ENCODE results near the gene TMEM51. TPM values are rescaled to one million over a fixed set of nuclear protein-coding genes. Genes with fewer than 3 reads are reported as not detected.

Gene TMEM51
- total and polyA plus RNA-seq, 2 experiments from 2014 or later, result 23.8 to 32.7 TPM

DNA sequence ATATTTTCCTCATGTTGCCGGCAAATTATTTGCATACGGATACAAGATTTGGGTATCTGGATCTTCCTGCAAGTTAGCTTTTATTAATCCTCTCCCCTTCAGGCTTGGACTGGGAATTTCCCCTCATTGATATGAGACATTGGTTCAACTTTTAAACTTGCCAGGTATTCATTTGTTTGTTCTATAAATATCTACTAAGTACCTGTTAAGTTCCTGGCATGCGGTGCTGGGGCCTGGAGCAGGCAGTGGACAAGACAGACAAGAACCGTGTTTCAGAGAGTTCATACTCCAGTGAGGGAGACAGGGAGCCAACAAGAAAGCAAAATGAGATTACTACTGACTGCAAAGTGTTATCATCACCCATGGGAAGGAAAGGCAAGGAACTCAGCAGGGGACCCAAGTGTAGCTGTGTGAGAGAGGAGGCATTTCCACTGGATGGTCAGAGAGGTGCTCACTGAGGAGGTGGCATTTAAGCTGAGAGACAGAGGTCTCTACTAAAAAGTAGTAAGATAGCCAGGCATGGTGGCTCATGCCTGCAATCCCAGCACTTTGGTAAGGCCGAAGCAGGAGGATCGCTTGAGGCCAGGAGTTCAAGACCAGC lies 54.4 kb downstream of the TMEM51 start:
- no peaks in the 10 kb centered on the region for H3K9me3 ChIP-seq (ENCODE audit: low read depth)
- H3K4me1 ChIP-seq (ENCODE audit: low read depth), result peaks cover 46% of the 10 kb centered on the region
- H3K27ac ChIP-seq, result peak overlapping the region; percentile 96
- peak in 1 of 2 donors; percentile 67 for DNase-seq (ENCODE audit: low read depth in 1 of 2, low spot score in 1 of 2)
- H3K36me3 ChIP-seq, result no peaks in the 10 kb centered on the region
- TF ChIP-seq, protein P1, sequence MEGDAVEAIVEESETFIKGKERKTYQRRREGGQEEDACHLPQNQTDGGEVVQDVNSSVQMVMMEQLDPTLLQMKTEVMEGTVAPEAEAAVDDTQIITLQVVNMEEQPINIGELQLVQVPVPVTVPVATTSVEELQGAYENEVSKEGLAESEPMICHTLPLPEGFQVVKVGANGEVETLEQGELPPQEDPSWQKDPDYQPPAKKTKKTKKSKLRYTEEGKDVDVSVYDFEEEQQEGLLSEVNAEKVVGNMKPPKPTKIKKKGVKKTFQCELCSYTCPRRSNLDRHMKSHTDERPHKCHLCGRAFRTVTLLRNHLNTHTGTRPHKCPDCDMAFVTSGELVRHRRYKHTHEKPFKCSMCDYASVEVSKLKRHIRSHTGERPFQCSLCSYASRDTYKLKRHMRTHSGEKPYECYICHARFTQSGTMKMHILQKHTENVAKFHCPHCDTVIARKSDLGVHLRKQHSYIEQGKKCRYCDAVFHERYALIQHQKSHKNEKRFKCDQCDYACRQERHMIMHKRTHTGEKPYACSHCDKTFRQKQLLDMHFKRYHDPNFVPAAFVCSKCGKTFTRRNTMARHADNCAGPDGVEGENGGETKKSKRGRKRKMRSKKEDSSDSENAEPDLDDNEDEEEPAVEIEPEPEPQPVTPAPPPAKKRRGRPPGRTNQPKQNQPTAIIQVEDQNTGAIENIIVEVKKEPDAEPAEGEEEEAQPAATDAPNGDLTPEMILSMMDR (IDR thresholded peaks at IDR 0.05; ENCODE audit: low read depth, low read length), result no peak
- H3K4me3 ChIP-seq, result no peak overlapping the region
- no peaks in the 10 kb centered on the region for H3K27me3 ChIP-seq

DNA sequence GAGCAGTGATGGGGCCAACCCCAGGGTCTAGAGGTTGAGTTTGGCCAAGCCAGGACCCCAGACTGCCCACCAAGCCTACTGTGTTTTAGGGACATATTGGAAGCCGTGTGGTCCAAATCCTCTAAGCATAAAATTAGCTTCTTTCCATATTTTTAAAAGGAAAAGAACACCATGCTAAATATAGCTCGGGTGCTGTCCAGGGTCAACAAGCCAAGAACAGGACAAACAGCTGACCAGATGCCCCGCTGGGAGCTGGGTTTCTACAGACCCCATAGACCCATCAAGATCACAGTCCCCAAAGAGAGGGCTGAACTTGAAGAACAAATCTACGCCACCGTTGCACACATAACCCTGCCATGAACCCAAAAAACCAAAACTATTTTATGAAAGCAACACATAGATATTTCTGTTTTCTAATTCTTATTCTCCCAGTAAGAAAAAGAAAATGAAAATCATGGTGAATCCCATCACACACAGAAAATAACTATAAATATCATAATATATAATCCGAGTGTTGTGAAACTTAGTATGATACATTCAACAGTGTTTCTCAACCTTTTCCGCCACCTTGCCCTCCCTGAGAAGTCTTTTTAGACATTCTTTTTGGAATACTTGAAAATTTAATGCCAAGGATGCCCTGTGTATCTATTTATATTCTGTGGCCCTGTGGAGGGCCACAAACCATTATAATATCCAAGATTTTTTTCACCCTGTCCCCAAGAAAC lies 57.3 kb downstream of the TMEM51 start:
- Histone ChIP-seq H3K36me3 (peaks cover 6% of the 10 kb centered on the region), H3K27ac (no peak overlapping the region), H3K9me3 (ENCODE audit: low read depth) (no peaks in the 10 kb centered on the region), H3K4me1 (ENCODE audit: low read depth) (peaks cover 66% of the 10 kb centered on the region), H3K4me3 (no peak overlapping the region), H3K27me3 (no peaks in the 10 kb centered on the region)
- DNase-seq (ENCODE audit: low read depth in 1 of 2, low spot score in 1 of 2), result no peak
- TF ChIP-seq, protein P1 (IDR thresholded peaks at IDR 0.05; ENCODE audit: low read depth, low read length), result no peak

DNA sequence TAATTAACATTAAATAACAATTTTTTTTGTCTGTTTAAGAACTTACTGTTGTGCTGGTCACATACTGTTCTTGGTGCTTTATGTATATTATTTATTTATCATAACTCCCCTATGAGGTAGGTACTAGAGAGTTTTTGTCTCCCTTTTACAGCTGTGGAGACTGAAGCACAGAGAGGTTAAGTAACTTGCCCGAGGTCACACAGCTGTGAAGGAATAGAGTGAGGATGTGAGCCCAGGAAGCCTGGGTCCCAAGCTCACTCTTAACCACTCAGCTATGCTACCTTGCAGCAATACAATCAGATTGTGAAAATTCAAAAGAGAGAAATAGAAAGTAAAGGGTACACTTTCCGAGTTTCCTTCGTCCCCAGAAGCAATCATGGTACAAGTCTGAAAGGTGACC lies 57.9 kb downstream of the TMEM51 start:
- H3K36me3 ChIP-seq, result peaks cover 6% of the 10 kb centered on the region
- H3K9me3 ChIP-seq (ENCODE audit: low read depth), result no peaks in the 10 kb centered on the region
- peaks cover 63% of the 10 kb centered on the region for H3K4me1 ChIP-seq (ENCODE audit: low read depth)
- H3K27ac ChIP-seq, result no peak overlapping the region
- no peaks in the 10 kb centered on the region for H3K27me3 ChIP-seq
- DNase-seq (ENCODE audit: low read depth in 1 of 2, low spot score in 1 of 2), result no peak
- TF ChIP-seq, protein P1 (IDR thresholded peaks at IDR 0.05; ENCODE audit: low read depth, low read length), result no peak
- no peak overlapping the region for H3K4me3 ChIP-seq

DNA sequence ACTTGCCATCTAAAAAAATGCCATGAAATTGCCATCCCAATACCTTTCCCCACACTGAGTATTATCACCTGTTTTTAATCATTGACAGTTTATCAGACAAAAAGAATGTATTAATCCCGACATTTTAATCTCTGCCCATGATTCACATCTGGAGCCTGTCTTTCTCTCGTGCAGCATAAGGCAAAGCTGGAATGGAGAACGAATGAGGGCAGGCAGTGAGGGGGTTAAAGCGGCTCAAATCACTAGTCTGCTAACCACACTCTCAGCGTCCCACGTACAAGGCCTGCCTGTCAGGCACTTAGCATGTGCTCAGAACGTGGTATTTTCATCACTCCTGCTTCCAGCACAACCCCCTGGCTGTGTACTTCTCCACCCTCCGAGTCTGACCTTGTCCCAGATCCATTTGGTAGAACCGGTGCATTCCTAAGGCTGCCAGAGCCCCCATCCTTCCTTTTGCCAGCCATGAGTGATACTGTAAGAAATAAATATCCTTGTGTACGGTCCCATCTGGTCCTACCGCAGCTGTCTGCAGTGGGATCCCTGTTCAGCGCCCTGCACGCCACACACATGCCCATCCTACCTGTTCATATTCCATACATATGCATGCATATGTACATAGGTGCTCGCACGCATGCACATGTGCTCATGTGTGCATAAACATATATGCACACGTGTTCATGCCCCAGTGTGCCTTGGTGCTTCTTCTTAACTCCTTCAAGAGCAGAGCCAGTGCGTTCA lies 58.8 kb downstream of the TMEM51 start:
- Histone ChIP-seq H3K27ac (peak overlapping the region; percentile 82), H3K9me3 (ENCODE audit: low read depth) (no peaks in the 10 kb centered on the region), H3K36me3 (peaks cover 6% of the 10 kb centered on the region), H3K4me1 (ENCODE audit: low read depth) (peaks cover 54% of the 10 kb centered on the region), H3K27me3 (no peaks in the 10 kb centered on the region), H3K4me3 (no peak overlapping the region)
- TF ChIP-seq, protein P1 (IDR thresholded peaks at IDR 0.05; ENCODE audit: low read depth, low read length), result no peak
- DNase-seq (ENCODE audit: low read depth in 1 of 2, low spot score in 1 of 2), result peak in 1 of 2 donors; percentile 53

DNA sequence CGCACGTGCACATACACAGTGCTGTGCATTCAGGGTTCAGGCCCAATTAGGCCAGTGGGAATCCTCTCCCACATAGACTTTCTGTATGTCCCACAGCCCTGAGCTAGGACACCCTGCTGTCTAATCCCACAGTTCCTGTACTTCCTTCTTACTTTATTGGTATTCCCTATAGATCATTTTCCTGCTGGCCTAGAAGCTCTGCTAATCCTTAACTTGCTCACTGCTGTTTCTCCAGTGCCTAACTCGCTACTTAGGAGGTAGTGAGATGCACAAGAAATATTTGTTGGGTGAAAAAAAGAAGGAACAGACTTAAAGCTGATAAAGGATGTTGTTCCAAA lies 59.4 kb downstream of the TMEM51 start:
- no peak overlapping the region for H3K4me3 ChIP-seq
- H3K27me3 ChIP-seq, result no peaks in the 10 kb centered on the region
- TF ChIP-seq, protein P1 (IDR thresholded peaks at IDR 0.05; ENCODE audit: low read depth, low read length), result no peak
- no peak for DNase-seq (ENCODE audit: low read depth in 1 of 2, low spot score in 1 of 2)
- H3K4me1 ChIP-seq (ENCODE audit: low read depth), result peaks cover 48% of the 10 kb centered on the region
- peak overlapping the region; percentile 82 for H3K27ac ChIP-seq
- no peaks in the 10 kb centered on the region for H3K9me3 ChIP-seq (ENCODE audit: low read depth)
- peaks cover 6% of the 10 kb centered on the region for H3K36me3 ChIP-seq

Data from cardiac muscle cell (in vitro differentiated cells and primary cell).